Pulmonary artery endothelial cell (primary cell): ENCODE measurements around the gene ANTKMT. TPM values are rescaled to one million over a fixed set of nuclear protein-coding genes. Genes with fewer than 3 reads are reported as not detected.
"Not testable (repeated sequence)": the region's sequence is repeated elsewhere in the genome, so short reads cannot be mapped to it uniquely, and the experiment has no call there.

Experiments
- DNase-seq: peaks from one replicate; pipeline ENCODE4 v3.0.0-alpha.2; 2011; ENCODE audit warnings: low read depth, low spot score
- total RNA-seq: library from RNA; depleted of rRNA; stranded (reverse); fragments of >200 nt; gene quantifications from 2 replicates; pipeline ENCODE4 v1.2.3, GENCODE V29; 2014

Gene ANTKMT
- total RNA-seq, 1 donor from 2014 or later: 28.8 TPM

GRCh38 chr16:741986-742629 is 21.2 kb downstream of the ANTKMT start:
- no peak for DNase-seq

DNA sequence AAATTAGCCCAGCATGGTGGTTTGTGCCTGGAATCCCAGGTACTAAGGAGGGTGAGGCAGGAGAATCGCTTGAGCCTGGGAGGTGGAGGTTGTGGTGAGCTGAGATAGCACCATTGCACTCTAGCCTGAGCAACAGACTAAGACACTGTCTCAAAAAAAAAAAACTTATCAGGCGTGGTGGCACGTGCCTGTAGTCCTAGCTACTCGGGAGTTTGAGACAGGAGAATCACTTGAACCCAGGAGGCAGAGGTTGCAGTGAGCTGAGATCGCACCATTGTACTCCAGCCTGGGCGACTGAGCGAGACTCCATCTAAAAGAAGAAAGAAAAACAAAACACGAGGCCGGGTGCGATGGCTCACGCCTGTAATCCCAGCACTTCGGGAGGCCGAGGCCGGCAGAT is 21.9 kb downstream of the ANTKMT start:
- not testable (repeated sequence) for DNase-seq

- DNase-seq: no peak
Measured at GRCh38 chr16:743794-744500, 23.0 kb downstream of the ANTKMT start.

DNA sequence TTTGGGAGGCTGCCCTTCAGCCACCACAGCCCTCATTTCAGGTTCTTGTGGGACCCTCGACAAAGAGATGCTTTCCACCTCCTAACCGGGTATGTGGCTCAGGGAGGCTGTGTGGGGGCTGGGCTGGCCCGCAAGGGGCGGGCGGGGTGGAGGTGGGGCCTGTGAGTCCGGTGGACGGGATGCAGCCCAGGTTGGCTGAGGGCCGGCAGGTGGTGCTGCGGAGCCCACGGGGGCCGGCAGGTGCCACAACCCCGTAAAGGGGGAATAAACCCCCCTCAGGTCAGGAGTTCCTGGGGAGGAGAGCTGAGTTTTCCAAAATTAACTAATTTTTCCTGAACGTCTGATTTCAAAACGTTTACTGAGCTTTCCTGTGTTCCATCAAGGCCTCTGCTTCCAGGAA is 24.8 kb downstream of the ANTKMT start:
- no peak for DNase-seq

DNA sequence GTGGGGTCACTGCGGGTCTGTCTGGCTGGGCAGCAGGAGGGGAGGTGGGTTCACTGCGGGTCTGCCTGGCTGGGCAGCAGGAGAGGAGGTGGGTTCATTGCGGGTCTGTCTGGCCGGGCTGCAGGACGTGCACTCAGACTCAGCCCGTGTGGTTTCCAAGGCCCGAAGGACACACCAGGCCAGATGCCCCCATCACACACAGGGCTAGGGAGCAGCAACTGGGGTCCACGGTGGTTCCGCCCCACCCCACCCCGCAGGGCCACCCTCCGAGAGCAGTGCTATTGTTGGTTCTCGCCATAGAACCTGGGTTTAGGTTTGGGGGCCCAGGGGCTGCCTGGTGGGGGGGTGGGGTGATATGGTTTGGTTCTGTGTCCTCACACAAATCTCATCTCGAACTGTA is 25.7 kb downstream of the ANTKMT start:
- no peak for DNase-seq

- DNase-seq: no peak
Measured at GRCh38 chr16:747978-748746, 27.2 kb downstream of the ANTKMT start.

DNA sequence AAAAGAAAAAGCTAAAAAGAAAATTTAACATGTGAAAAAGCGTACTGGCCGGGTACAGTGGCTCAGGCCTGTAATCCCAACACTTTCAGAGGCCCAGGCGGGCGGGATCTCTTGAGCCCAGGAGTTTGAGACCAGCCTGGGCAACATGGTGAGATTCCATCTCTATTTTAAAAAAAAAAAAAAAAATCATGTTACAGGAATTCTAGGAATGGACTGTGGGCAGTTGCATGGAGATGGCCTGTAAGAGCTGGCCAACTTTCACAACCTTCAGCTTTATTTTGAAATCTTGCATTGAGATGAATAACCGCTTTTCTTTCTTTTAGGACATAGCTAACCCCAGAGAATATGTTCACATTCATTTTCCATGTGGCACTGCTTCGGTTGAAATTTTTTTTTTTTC is 28.1 kb downstream of the ANTKMT start:
- no peak for DNase-seq

DNA sequence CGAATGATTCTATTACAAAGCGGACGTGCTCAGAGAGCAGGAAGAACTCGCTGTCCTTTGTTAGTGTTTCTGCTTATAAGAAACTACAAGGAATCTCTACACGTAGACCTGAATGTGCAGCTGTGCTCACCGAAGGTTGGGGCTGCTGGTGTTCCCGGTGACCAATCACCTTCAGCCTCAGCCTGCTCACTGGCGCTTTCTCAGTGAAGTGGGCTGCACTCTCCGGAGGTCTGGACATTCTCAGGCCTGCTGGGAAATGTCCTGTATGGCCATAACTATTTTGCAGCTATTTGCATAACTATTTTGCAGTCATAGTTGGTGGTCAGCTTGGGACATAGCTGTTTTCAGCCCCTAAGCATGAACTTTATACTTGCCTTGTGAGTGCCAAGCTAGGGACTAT is 29.5 kb downstream of the ANTKMT start:
- DNase-seq: no peak

- no peak for DNase-seq
Measured at GRCh38 chr16:751152-752006, 30.4 kb downstream of the ANTKMT start.

DNA sequence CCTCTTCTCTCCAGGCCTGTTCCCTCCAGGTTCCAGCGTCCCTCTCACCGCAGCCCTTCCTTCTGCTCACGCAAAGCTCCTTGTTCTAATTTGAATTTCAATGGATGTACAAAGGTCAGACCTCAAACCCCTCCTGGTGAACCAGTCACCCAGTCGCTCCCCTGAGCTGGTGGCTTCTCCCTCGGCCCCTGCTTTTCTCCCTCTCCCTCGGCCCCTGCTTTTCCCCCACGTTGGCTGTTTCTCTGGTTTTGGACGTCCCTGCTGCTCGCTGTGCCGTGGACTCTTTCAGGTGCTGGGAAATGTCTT is 31.0 kb downstream of the ANTKMT start:
- no peak for DNase-seq

GRCh38 chr16:754121-754607 is 33.2 kb downstream of the ANTKMT start:
- DNase-seq: not testable (repeated sequence)

GRCh38 chr16:754656-755055 is 33.7 kb downstream of the ANTKMT start:
- no peak for DNase-seq

- no peak for DNase-seq
Measured at GRCh38 chr16:756428-756827, 35.5 kb downstream of the ANTKMT start.

GRCh38 chr16:759110-759910 is 38.4 kb downstream of the ANTKMT start:
- DNase-seq: no peak

- DNase-seq: no peak
Measured at GRCh38 chr16:760065-760464, 39.1 kb downstream of the ANTKMT start.

GRCh38 chr16:760545-761343 is 39.8 kb downstream of the ANTKMT start, which contains the start of gene MSLN:
TSS of gene MSLN (plus strand) at chr16:760734. CDS start at chr16:762681, 1,947 bp downstream.
- DNase-seq: no peak

DNA sequence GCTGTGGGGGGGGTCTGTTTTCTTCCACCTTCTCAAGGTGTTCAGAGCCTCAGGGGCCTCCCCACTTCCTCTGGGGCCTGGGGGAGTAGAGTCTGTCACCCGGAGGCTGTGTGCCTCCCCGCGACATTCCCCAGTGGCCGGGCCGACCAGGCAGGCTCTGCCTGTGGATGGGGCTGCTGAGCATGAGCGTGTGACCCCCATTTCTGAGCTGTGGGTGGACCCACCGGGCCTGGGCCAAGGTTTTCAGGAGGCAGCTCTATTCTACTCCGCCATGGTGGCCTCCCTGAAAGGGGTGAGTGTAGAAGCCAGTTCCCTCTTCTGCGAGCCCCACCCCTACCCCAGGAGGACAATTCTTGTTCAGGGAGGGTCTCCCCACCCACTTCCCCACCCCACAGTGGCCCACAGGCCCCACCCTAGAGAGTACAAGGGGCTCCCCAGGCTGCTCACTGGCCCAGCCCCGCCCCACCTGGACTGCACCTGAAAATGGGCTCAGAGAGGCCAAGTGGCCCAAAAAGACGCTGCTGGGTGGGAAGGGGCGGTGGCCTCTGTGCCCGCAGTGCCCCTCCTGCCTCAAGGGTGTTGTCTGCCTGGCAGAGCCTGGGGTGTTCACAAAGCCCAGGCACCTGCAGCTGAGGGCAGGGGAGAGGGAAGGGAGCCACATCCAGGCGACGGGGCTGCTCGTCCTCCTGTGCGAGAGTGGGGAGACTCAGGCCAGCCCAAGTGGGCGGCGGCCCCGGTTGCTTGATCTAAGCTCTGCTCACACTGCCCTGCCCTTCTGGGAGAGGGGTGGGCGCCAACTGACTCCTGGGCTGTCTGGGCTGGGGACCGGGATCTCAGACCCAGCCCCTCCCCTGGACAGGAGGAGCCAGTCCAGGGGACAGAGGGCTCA is 40.9 kb downstream of the ANTKMT start:
- no peak for DNase-seq

DNA sequence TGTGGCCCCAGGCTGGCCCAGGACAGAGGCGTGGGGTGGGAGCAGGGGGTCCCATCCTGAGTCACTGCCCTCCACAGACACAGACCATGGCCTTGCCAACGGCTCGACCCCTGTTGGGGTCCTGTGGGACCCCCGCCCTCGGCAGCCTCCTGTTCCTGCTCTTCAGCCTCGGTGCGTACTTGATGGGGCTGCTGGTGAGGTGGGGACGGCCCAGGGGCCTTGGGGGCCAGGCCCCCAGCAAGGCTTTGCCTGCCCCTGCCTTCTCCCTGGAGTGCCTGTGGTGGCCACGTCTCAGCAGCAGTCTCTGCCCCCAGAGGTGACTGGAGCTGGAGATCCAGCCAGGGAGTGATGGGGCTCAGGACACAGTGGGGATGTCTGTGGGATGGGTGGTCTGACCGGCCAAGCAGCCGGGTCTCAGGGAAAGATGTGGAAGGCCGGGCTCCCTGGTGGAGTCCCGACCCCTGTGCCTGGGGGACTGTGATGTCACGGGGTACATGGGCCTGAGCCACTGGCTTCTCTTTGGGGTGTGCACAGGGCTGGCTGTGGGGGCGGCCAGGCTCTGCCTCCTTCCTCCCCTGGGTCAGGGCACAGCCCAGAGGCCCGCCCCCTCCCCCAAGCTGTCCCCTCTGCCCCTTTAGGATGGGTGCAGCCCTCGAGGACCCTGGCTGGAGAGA is 41.8 kb downstream of the ANTKMT start:
- no peak for DNase-seq
